ENCODE data around the gene PKP4. TPM values are rescaled to one million over a fixed set of nuclear protein-coding genes. Genes with fewer than 3 reads are reported as not detected.

PKP4 gene
- polyA plus RNA-seq, 1 donor from 2014 or later, result 24.2 TPM

- Histone ChIP-seq H3F3A (ENCODE audit: insufficient read depth, low read length, poor library complexity, severe bottlenecking) (no peaks in the 10 kb centered on the region), H2AFZ (ENCODE audit: low read depth, low read length) (no peak overlapping the region), H3K27ac (ENCODE audit: low read length) (no peak overlapping the region), H3K4me3 (ENCODE audit: low read length) (no peak overlapping the region), H3K4me2 (ENCODE audit: low read length) (no peak overlapping the region), H3K79me2 (replicated peaks; ENCODE audit: insufficient read depth, low read length) (no peaks in the 10 kb centered on the region), H3K9ac (ENCODE audit: low read length) (no peak overlapping the region), H4K20me1 (ENCODE audit: insufficient read depth) (no peaks in the 10 kb centered on the region), H3K27me3 (ENCODE audit: insufficient read depth, low read depth, low read length) (no peaks in the 10 kb centered on the region), H3K9me2 (ENCODE audit: insufficient read depth, low read length) (no peaks in the 10 kb centered on the region), H3K36me3 (ENCODE audit: insufficient read depth, low read length) (no peaks in the 10 kb centered on the region), H3K9me3 (ENCODE audit: low read length) (no peaks in the 10 kb centered on the region)
- TF ChIP-seq POLR2AphosphoS5 (IDR thresholded peaks at IDR 0.05), result no peak
- TF ChIP-seq TAF1 (IDR thresholded peaks at IDR 0.05; ENCODE audit: low read depth), result no peak
- no peak for TF ChIP-seq CTCF (IDR thresholded peaks at IDR 0.05; ENCODE audit: poor library complexity, severe bottlenecking)
- TF ChIP-seq MXI1 (conservative IDR thresholded peaks at IDR 0.05; ENCODE audit: poor library complexity, severe bottlenecking), result no peak
- TF ChIP-seq, protein P1, sequence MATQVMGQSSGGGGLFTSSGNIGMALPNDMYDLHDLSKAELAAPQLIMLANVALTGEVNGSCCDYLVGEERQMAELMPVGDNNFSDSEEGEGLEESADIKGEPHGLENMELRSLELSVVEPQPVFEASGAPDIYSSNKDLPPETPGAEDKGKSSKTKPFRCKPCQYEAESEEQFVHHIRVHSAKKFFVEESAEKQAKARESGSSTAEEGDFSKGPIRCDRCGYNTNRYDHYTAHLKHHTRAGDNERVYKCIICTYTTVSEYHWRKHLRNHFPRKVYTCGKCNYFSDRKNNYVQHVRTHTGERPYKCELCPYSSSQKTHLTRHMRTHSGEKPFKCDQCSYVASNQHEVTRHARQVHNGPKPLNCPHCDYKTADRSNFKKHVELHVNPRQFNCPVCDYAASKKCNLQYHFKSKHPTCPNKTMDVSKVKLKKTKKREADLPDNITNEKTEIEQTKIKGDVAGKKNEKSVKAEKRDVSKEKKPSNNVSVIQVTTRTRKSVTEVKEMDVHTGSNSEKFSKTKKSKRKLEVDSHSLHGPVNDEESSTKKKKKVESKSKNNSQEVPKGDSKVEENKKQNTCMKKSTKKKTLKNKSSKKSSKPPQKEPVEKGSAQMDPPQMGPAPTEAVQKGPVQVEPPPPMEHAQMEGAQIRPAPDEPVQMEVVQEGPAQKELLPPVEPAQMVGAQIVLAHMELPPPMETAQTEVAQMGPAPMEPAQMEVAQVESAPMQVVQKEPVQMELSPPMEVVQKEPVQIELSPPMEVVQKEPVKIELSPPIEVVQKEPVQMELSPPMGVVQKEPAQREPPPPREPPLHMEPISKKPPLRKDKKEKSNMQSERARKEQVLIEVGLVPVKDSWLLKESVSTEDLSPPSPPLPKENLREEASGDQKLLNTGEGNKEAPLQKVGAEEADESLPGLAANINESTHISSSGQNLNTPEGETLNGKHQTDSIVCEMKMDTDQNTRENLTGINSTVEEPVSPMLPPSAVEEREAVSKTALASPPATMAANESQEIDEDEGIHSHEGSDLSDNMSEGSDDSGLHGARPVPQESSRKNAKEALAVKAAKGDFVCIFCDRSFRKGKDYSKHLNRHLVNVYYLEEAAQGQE (IDR thresholded peaks at IDR 0.05; ENCODE audit: borderline replicate concordance), result no peak
- TF ChIP-seq RAD21 (conservative IDR thresholded peaks at IDR 0.05), result no peak
- no peak for TF ChIP-seq EP300 (conservative IDR thresholded peaks at IDR 0.05; ENCODE audit: poor library complexity, severe bottlenecking)
- no peak for TF ChIP-seq EZH2 (IDR thresholded peaks at IDR 0.05; ENCODE audit: borderline replicate concordance, insufficient read depth, low read length, poor library complexity, severe bottlenecking)
- no peak for TF ChIP-seq SMC3 (conservative IDR thresholded peaks at IDR 0.05; ENCODE audit: poor library complexity)
Observed at GRCh38 chr2:158478237-158478636, 21.5 kb downstream of the PKP4 start.

- Histone ChIP-seq H3K27ac (ENCODE audit: low read length) (no peak overlapping the region), H3F3A (ENCODE audit: insufficient read depth, low read length, poor library complexity, severe bottlenecking) (no peaks in the 10 kb centered on the region), H2AFZ (ENCODE audit: low read depth, low read length) (no peak overlapping the region), H3K79me2 (replicated peaks; ENCODE audit: insufficient read depth, low read length) (no peaks in the 10 kb centered on the region), H3K9me2 (ENCODE audit: insufficient read depth, low read length) (no peaks in the 10 kb centered on the region), H3K36me3 (ENCODE audit: insufficient read depth, low read length) (no peaks in the 10 kb centered on the region), H3K27me3 (ENCODE audit: insufficient read depth, low read depth, low read length) (no peaks in the 10 kb centered on the region), H3K4me2 (ENCODE audit: low read length) (no peak overlapping the region), H4K20me1 (ENCODE audit: insufficient read depth) (no peaks in the 10 kb centered on the region), H3K9ac (ENCODE audit: low read length) (no peak overlapping the region), H3K9me3 (ENCODE audit: low read length) (no peaks in the 10 kb centered on the region), H3K4me3 (ENCODE audit: low read length) (no peak overlapping the region)
- TF ChIP-seq RAD21 (conservative IDR thresholded peaks at IDR 0.05), result no peak
- no peak for TF ChIP-seq POLR2AphosphoS5 (IDR thresholded peaks at IDR 0.05)
- no peak for TF ChIP-seq TAF1 (IDR thresholded peaks at IDR 0.05; ENCODE audit: low read depth)
- no peak for TF ChIP-seq EP300 (conservative IDR thresholded peaks at IDR 0.05; ENCODE audit: poor library complexity, severe bottlenecking)
- TF ChIP-seq EZH2 (IDR thresholded peaks at IDR 0.05; ENCODE audit: borderline replicate concordance, insufficient read depth, low read length, poor library complexity, severe bottlenecking), result no peak
- TF ChIP-seq CTCF (IDR thresholded peaks at IDR 0.05; ENCODE audit: poor library complexity, severe bottlenecking), result no peak
- TF ChIP-seq MXI1 (conservative IDR thresholded peaks at IDR 0.05; ENCODE audit: poor library complexity, severe bottlenecking), result no peak
- TF ChIP-seq, protein P1 (IDR thresholded peaks at IDR 0.05; ENCODE audit: borderline replicate concordance), result no peak
- TF ChIP-seq SMC3 (conservative IDR thresholded peaks at IDR 0.05; ENCODE audit: poor library complexity), result no peak
Observed at GRCh38 chr2:158478816-158479215, 22.1 kb downstream of the PKP4 start.
